ENCODE data around the gene PRKCD.

Gene PRKCD

GRCh38 chr3:53226841-53227407 is 65.9 kb downstream of the PRKCD start:
- no peak for TF ChIP-seq CTCF (IDR thresholded peaks at IDR 0.05; ENCODE audit: extremely low read depth, missing control alignments)
- DNase-seq (ENCODE audit: low spot score): no peak

GRCh38 chr3:53227993-53228885 is 67.2 kb downstream of the PRKCD start:
- no peak for TF ChIP-seq CTCF (IDR thresholded peaks at IDR 0.05; ENCODE audit: extremely low read depth, missing control alignments)

GRCh38 chr3:53229171-53229570 is 68.2 kb downstream of the PRKCD start:
- no peak for TF ChIP-seq CTCF (IDR thresholded peaks at IDR 0.05; ENCODE audit: extremely low read depth, missing control alignments)

More at GRCh38 chr3:53227993-53228885, 67.2 kb downstream of the PRKCD start:
- no peak for DNase-seq (ENCODE audit: low spot score)

GRCh38 chr3:53229606-53230005 is 68.6 kb downstream of the PRKCD start:
- no peak for TF ChIP-seq CTCF (IDR thresholded peaks at IDR 0.05; ENCODE audit: extremely low read depth, missing control alignments)
- no peak for DNase-seq (ENCODE audit: low spot score)

More at GRCh38 chr3:53229171-53229570, 68.2 kb downstream of the PRKCD start:
- DNase-seq (ENCODE audit: low spot score): no peak

GRCh38 chr3:53230041-53230621 is 69.1 kb downstream of the PRKCD start:
- TF ChIP-seq CTCF (IDR thresholded peaks at IDR 0.05; ENCODE audit: extremely low read depth, missing control alignments): no peak
- no peak for DNase-seq (ENCODE audit: low spot score)

GRCh38 chr3:53230789-53231188 is 69.8 kb downstream of the PRKCD start:
- no peak for TF ChIP-seq CTCF (IDR thresholded peaks at IDR 0.05; ENCODE audit: extremely low read depth, missing control alignments)
- no peak for DNase-seq (ENCODE audit: low spot score)

Measured in GM20000 (cell line).